NCI-H2029 treated with DMSO at 0.1 percent for 48 hours (cell line): Measurements from ENCODE around the gene MYO1E.
"Not testable (repeated sequence)": the region's sequence is repeated elsewhere in the genome, so short reads cannot be mapped to it uniquely, and the experiment has no call there.

Experiments used
- DNase-seq: peaks from one replicate; lab custom pipeline; 2025; lab: John Stamatoyannopoulos, UW

Gene MYO1E

DNA sequence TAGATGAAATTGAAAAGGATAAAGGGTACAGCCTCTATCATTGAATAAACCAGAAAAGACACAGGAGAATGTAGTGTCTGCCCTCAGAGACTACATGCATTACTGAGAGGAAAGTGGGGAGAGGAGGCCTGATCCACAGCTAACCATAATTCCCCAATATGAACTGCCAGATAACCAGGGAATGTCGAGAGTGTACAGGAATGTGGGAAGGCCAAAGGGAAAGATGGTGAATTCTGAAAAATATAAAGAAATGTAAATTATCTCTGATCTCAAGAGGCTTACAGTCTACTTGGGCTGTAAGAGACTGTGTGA lies 22.3 kb downstream of the MYO1E start:
- DNase-seq, result no peak

DNA sequence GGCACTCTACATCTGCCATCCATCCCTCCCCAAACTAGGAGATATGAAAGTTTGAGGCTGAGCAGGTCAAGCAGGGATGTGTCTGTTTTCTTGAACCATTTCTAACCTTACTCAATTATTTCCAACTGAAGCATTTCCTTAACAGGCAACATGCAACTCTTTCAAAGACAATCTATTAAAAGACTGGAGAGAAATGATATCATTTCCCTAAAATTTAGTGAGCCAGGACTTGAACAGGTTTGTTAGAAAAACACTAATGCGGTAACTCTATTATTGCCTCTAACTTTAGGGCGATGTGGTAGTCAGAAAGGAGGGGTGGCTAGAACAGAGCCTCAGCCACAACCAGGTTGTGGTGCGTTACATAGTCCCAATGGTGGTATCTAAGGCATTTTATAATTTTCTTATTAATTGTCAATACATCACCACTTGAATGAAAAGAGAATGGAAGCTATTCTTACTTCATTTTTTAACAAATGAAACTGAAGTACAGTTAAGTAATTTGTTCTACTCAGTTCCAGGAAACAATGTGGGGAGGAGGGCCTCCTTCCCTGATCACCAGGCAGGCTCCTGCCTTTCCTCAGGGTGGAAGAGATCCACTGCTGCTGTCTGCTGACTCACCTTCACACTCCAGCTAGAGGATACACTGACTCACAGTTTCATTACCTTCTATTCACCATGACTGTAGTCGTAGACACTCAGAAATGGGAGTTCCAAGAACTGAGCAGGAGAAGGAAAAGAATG lies 22.8 kb downstream of the MYO1E start:
- DNase-seq, result no peak

DNA sequence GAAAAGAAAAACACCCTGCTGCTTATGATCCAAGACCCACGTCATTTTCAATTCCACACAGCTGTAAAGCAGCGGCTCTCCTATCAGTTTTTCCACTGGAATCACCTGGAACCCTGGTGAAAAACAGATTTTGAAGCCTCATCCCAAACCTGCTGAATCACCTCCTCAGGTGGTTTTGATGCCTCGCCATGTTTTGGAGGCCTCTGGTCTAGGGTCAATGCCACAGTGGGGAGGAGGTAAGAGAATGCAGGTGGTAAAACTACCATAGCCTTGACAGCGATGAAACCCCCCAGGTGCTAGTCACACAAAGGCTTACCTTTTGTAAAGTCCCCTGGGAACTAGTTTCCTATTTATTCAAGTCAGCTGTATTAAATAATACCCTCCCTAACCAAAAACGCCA lies 24.8 kb downstream of the MYO1E start:
- DNase-seq, result no peak

DNA sequence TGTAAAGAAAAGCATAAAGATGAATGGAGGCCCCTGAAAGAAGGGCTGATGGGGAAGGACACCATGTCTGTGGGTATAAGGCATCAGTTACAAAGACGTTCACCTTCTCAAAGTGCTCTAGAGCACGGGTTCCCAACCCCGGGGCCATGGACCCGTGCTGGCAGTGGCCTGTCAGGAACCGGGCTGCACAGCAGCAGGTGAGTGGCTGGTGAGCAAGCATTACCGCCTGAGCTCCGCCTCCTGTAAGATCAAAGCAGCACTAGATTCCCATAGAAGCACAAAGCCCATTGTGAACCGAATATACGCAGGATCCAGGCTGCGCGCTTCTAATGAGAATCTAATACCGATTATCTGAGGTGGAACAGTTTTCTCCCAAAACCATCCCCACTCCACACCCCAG lies 25.7 kb downstream of the MYO1E start:
- no peak for DNase-seq

DNA sequence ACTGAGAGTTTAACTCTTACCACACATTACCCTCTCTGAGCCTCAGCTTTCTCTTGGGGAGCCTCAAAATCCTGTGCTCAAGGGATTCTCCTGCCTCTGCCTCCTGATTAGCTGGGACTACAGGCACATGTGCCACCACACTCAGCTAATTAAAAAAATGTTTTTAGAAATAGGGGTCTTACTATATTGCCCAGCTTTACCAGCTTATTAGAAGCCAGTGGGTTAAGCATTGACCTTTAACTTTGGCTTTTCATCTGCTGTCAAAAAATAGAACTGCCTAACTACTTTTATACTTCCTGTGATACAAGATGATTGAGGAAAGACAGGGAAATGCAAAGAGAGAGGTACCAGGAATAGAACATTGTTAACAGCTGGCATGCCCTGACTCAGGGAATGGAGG lies 27.3 kb downstream of the MYO1E start:
- no peak for DNase-seq

- no peak for DNase-seq
Measured at GRCh38 chr15:59344311-59344710, 28.4 kb downstream of the MYO1E start.

DNA sequence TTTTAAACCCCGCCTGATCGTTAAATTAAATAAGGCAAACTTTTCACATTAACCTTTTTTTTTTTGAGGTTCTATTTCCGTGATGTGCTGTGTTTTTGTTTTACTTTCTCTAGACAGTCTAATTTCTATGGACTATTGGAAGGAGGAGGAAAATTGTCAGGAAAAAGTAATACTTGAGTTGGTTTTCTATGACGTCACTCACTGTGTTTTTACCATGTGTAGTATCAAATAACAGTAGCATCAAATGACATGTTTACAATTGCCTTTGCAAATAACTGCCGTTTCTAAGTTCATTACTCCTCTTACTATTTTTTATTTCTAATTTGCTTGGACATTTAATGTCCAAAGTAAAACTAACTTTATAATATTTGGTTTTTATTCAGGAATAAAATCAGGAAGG lies 32.3 kb downstream of the MYO1E start:
- peak; percentile 2 for DNase-seq

GRCh38 chr15:59339252-59339672 lies 33.4 kb downstream of the MYO1E start:
- no peak for DNase-seq

GRCh38 chr15:59338414-59338813 lies 34.3 kb downstream of the MYO1E start:
- DNase-seq, result no peak

GRCh38 chr15:59336725-59337124 lies 35.9 kb downstream of the MYO1E start:
- not testable (repeated sequence) for DNase-seq

- DNase-seq, result no peak
Measured at GRCh38 chr15:59335207-59335786, 37.4 kb downstream of the MYO1E start.

DNA sequence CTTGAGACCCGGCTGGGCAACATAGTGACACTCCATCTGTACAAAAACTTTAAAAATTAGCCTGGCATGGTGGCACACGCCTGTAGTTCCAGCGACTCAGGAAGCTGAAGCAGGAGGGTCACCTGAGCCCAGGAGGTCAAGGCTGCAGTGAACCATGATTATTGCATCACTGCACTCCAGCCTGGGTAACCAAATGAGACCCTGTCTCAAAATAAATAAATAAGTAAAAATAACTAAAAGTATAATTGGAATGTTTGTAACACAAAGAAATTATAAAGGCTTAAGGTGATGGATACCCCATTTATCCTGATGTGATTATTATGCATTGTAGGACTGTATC lies 38.6 kb downstream of the MYO1E start:
- DNase-seq, result no peak

DNA sequence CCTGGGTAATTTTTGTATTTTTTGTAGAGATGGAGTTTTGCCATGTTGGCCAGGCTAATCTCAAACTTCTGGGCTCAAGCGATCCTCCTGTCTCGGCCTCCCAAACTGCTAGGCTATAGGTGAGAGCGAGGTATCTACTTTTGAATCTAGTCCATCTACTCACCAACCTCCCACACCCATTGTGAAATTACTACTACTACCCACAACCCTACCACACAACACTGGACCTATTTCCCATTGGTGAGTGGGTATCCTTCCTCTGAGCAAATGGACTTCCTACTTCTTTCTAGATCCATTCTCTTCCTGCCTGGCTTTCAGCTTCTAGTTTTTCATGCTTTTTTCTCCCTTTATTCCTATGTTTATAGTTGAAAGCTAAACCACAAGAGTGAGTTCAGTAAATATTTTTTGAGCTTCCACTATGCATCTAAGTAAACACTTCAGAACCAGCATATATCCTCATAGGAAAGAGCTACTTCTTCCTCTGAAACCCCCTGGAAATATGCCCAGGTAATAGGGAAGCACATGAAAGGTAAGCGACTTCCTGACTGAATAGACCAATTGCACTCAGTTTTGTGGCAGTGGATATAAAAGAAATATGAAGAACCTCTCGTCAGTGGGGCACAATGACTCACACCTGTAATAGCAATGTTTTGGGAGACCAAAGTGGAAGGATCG lies 39.1 kb downstream of the MYO1E start:
- DNase-seq, result no peak

DNA sequence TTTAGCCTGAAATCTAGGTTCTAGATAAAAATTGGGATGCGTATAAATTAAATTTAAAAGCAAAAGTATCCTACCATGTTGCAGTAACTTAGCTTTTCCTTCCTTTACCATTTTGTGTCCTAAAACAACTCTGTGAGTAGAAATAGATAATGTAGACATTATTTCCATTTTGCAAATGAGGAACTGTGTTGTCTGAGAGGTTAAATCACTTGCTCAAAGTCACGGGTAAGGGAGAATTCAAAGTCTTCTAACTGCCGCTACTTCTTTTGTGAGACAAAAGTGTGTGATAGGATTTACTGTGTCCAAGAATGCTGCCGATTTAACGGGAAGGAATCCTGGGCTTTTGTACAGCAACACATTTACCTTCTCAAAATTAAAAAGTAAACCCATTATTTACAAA lies 40.7 kb downstream of the MYO1E start:
- no peak for DNase-seq

GRCh38 chr15:59330649-59331048 lies 42.0 kb downstream of the MYO1E start:
- no peak for DNase-seq

DNA sequence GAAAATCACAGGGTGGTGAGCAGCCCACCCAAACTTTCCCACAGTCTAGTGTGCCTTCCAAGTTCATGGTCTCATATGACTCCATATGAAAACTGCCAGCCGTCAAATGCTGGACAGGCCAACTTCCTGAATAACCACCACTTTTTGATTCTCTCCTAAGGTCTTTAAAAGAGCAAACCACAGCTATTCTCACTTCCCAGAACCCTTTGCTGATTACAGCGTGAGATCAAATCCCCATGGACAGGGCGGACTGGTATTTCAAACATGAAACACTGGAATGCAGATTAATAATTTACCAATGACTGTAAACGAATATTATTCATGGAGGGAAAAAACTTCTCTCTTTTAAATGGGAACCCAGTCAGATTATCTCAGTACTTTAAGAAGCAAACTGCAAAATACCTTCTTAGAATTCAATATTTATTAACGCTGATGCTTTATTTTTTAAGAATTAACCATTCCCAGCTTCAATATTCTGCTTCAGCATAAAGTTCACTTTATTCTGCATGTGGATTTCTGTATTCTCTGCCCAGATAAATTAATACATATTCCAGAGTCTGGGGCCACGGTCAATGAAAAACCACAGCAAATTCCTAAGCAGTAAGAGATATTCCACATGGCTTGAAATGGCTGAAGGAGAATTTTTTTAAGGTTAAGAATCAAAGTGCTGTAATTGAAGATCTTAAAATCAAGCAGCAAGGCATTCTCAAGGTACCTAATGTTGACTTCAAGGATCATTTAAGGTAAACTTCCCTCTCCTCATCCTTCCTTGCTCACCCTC lies 42.9 kb downstream of the MYO1E start:
- DNase-seq, result no peak

DNA sequence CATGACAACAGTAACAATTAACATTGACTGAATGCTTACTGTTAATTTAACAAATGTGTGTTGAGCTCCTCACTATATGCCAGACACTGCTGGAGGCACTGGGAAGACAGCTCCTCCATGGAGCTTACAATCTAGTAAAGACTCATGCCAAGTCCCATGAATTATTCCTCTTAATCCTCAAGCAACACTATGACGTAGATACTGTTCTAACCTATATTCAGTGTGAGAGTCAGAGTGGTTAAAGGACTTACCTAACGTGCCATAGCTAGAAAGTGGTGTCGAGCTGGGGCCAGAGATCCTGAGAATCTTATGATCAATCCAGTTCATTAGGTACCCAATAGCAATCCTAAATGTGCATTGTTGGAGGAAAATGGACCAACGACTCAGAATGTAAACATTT lies 43.6 kb downstream of the MYO1E start:
- DNase-seq, result no peak

- no peak for DNase-seq
Measured at GRCh38 chr15:59327942-59328341, 44.7 kb downstream of the MYO1E start.

DNA sequence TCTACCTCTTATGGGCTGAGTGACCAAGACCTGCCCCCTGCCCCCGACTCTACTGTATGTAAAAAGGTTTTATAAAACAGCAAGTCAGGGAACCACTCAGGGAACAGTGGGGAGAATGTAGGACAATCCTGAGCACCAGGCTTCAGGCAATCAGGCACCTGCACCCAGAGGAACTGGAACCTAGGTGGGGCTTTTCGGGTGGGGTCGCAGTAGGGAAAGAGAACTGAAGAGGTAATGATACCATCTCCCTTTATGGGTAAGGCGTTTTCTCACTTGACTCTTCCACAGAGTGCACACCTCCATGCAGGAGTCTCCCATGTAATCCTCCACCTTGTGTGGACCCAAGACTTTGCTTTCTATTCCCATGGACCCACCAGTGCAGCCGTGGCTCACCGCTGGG lies 45.8 kb downstream of the MYO1E start:
- no peak for DNase-seq

DNA sequence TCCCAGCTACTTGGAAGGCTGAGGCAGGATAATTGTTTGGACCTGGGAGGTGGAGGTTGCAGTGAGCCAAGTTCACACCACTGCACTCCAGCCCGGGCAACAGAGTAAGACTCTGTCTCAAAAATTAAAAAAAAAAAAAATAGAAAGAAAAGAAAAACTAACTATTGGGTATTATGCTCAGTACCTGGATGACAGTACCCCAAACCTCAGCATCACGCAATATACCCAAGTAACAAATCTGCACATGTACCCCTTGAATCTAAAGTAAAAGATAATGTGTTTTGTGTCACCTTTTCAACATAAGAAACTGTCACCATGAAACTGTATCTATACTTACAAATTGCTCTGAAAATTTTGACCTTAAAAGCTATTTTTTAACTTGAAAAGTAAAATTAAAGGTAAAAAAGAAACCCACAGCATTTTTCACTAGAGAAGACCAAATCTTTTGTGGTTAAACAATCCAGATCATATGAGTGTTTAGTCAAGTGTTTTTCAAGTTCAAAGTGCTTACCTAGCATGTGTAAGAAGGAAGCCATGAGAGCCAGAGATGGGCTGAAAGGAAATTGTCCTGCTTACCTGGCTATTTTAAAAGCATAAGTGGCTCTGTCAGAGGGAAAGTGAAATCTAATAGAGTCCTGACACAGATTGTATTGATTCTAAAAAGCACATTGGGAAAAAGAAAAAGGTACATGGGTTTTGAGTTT lies 50.5 kb downstream of the MYO1E start:
- DNase-seq, result no peak

DNA sequence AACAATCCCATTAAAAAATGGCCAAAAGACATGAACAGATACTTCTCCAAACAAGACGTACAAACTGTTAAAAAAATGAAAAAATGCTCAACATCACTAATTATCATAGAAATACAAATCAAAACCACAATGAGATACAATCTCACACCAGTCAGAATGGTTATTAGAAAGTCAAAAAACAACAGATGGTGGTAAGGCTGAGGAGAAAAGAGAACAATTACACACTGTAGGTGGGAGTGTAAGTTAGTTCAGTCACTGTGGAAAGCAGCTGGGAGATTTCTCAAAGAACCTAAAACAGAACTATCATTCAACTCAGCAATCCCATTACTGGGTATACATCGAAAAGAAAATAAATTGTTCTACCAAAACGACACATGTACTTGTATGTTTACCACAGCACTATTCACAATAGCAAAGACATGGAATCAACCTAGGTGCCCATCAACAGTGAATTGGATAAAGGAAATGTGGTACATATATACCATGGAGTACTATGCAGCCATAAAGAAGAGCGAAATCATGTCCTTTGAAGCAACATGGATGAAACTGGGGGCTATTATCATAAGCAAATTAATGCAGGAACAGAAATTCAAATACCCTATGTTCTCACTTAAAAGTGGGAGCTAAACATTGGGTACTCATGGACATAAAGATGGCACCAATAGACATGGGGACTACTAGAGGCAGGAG lies 51.5 kb downstream of the MYO1E start:
- no peak for DNase-seq

DNA sequence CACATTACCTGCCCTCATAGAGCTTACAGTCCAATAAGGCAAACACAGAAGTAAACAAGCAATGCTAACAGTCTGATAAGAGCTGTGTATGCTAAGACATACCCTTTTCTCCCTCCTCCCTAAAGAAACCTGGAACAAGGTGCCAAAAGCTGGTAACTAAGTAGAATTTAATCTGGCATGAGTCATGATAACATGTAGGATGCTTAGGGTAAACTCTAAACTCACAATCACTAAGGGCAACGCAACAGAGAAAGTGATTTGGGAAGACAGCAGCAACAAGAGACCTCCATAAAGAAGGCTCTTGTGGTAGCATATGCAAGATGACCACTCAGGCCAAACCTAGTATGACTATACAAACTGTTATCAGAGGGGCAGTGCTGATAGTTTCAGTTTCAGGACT lies 55.5 kb downstream of the MYO1E start:
- no peak for DNase-seq
